H9 (cell line): Measurements from ENCODE around the gene USP36. TPM values are rescaled to one million over a fixed set of nuclear protein-coding genes. Genes with fewer than 3 reads are reported as not detected.
A peak's percentile ranks its signal among the peaks of the same experiment; 100 is the strongest.

Experiments
- DNase-seq: peaks from one replicate; pipeline ENCODE4 v3.0.0-alpha.2; 2017
- H2AFZ ChIP-seq: one replicate; pipeline ENCODE4 v1.6.1; 2013; ENCODE audit warnings: mild to moderate bottlenecking, low read length, control low read depth, moderate library complexity
- H2AK5ac ChIP-seq: 2 replicates; pipeline ENCODE4 v1.6.1; 2013; ENCODE audit warnings: low read length, control low read depth, mixed read lengths; ENCODE audit not compliant: insufficient read length
- H2BK120ac ChIP-seq: one replicate; pipeline ENCODE4 v1.6.1; 2013; ENCODE audit warnings: low read depth, mild to moderate bottlenecking, low read length, control low read depth, inconsistent platforms; ENCODE audit not compliant: poor library complexity, severe bottlenecking
- H2BK12ac ChIP-seq: 2 replicates; pipeline ENCODE4 v1.6.1; 2013; ENCODE audit warnings: low read length, control low read depth, mixed read lengths, low read depth; ENCODE audit not compliant: insufficient read length
- H2BK15ac ChIP-seq: 2 replicates; pipeline ENCODE4 v1.6.1; 2013; ENCODE audit warnings: low read depth, low read length, control low read depth
- H2BK20ac ChIP-seq: one replicate; pipeline ENCODE4 v1.6.1; 2013; ENCODE audit warnings: low read depth, mild to moderate bottlenecking, low read length, control low read depth, inconsistent platforms; ENCODE audit not compliant: poor library complexity, severe bottlenecking
- H2BK5ac ChIP-seq: 2 replicates; pipeline ENCODE4 v1.6.1; 2013; ENCODE audit warnings: low read length, control low read depth, mixed read lengths; ENCODE audit not compliant: insufficient read length
- H3K14ac ChIP-seq: 2 replicates; pipeline ENCODE4 v1.6.1; 2013; ENCODE audit warnings: low read length, control low read depth; ENCODE audit not compliant: insufficient read depth
- H3K18ac ChIP-seq: 2 replicates; pipeline ENCODE4 v1.6.1; 2013; ENCODE audit warnings: low read depth, mild to moderate bottlenecking, mixed read lengths, low read length, control low read depth; ENCODE audit not compliant: insufficient read length
- H3K23ac ChIP-seq: 2 replicates; pipeline ENCODE4 v1.6.1; 2013; ENCODE audit warnings: low read length, control low read depth, mixed read lengths, low read depth; ENCODE audit not compliant: insufficient read length
- H3K23me2 ChIP-seq: 2 replicates; pipeline ENCODE4 v1.6.1; 2013; ENCODE audit warnings: low read depth, mild to moderate bottlenecking, mixed read lengths, low read length, control low read depth; ENCODE audit not compliant: insufficient read length, poor library complexity, severe bottlenecking
- H3K27ac ChIP-seq: 2 replicates; pipeline ENCODE4 v1.5.1; 2013; ENCODE audit warnings: low read length, control low read depth, mixed read lengths, low read depth; ENCODE audit not compliant: insufficient read length
- H3K27me3 ChIP-seq: 2 replicates; pipeline ENCODE4 v1.6.1; 2013; ENCODE audit warnings: low read length, control low read depth, inconsistent platforms; ENCODE audit not compliant: insufficient read depth
- H3K4ac ChIP-seq: 2 replicates; pipeline ENCODE4 v1.6.1; 2013; ENCODE audit warnings: low read depth, mild to moderate bottlenecking, control low read depth, inconsistent platforms, low read length, moderate library complexity
- H3K4me1 ChIP-seq: 2 replicates; pipeline ENCODE4 v1.6.1; 2013; ENCODE audit warnings: low read length, control low read depth, inconsistent platforms; ENCODE audit not compliant: insufficient read depth
- H3K4me2 ChIP-seq: 2 replicates; pipeline ENCODE4 v1.6.1; 2013; ENCODE audit warnings: low read length, control low read depth, mixed read lengths; ENCODE audit not compliant: insufficient read length, insufficient read depth
- H3K56ac ChIP-seq: 2 replicates; pipeline ENCODE4 v1.6.1; 2013; ENCODE audit warnings: low read depth, mild to moderate bottlenecking, mixed read lengths, low read length, control low read depth; ENCODE audit not compliant: insufficient read length
- H3K79me1 ChIP-seq: 2 replicates; pipeline ENCODE4 v1.6.1; 2013; ENCODE audit warnings: low read depth, mild to moderate bottlenecking, moderate library complexity, low read length, control low read depth, inconsistent platforms; ENCODE audit not compliant: insufficient read depth, poor library complexity, severe bottlenecking
- H3K79me2 ChIP-seq: 2 replicates; pipeline ENCODE4 v1.6.1; 2013; ENCODE audit warnings: low read length, control low read depth, inconsistent platforms; ENCODE audit not compliant: insufficient read depth
- H3K9ac ChIP-seq: 2 replicates; pipeline ENCODE4 v1.6.1; 2013; ENCODE audit warnings: low read length, control low read depth, mixed read lengths; ENCODE audit not compliant: insufficient read length; ENCODE audit errors: extremely low read depth
- H3K9me3 ChIP-seq: one replicate; pipeline ENCODE4 v1.6.1; 2013; ENCODE audit warnings: low read depth, low read length, inconsistent platforms; ENCODE audit not compliant: control insufficient read depth
- H3T11ph ChIP-seq: one replicate; pipeline ENCODE4 v1.6.1; 2013; ENCODE audit warnings: mild to moderate bottlenecking, low read length, control low read depth, inconsistent platforms
- H4K20me1 ChIP-seq: one replicate; pipeline ENCODE4 v1.6.1; 2013; ENCODE audit not compliant: control insufficient read depth, insufficient read length, insufficient read depth
- H4K5ac ChIP-seq: 2 replicates; pipeline ENCODE4 v1.6.1; 2013; ENCODE audit warnings: low read depth, mild to moderate bottlenecking, mixed read lengths, low read length, control low read depth; ENCODE audit not compliant: insufficient read length
- H4K8ac ChIP-seq: replicated peaks from 2 replicates; pipeline ENCODE4 v1.6.1; 2013; ENCODE audit warnings: low read length, control low read depth, mixed read lengths, low read depth; ENCODE audit not compliant: insufficient read length
- H4K91ac ChIP-seq: 2 replicates; pipeline ENCODE4 v1.6.1; 2013; ENCODE audit warnings: low read depth, mild to moderate bottlenecking, moderate library complexity, mixed read lengths, low read length, control low read depth; ENCODE audit not compliant: insufficient read length
- H3K27ac Mint-ChIP-seq, 3 experiments: 2 replicates in 2 of 3; 3 replicates in 1 of 3; pipeline ENCODE4 v1.8.0; 2020 to 2021; ENCODE audit warnings: mixed read lengths in 3 of 3, mild to moderate bottlenecking in 1 of 3, moderate library complexity in 1 of 3
- H3K27me3 Mint-ChIP-seq: 2 replicates; pipeline ENCODE4 v1.8.0; 2021; ENCODE audit warnings: low read depth, mild to moderate bottlenecking, moderate library complexity, mixed read lengths
- H3K36me3 Mint-ChIP-seq, 3 experiments: 2 replicates in 2 of 3; 3 replicates in 1 of 3; pipeline ENCODE4 v1.8.0; 2020 to 2021; ENCODE audit warnings: low read depth in 3 of 3, mixed read lengths in 3 of 3; ENCODE audit not compliant: insufficient read depth in 1 of 3
- H3K4me1 Mint-ChIP-seq, 2 experiments: 2 replicates each; pipeline ENCODE4 v1.8.0; 2020; ENCODE audit warnings: mixed read lengths in 2 of 2
- H3K4me3 Mint-ChIP-seq, 2 experiments: 2 replicates in 1 of 2; 3 replicates in 1 of 2; pipeline ENCODE4 v1.8.0; 2020 to 2021; ENCODE audit warnings: mild to moderate bottlenecking in 2 of 2, mixed read lengths in 2 of 2, moderate library complexity in 1 of 2
- H3K9me3 Mint-ChIP-seq, 2 experiments: 2 replicates in 1 of 2; 3 replicates in 1 of 2; pipeline ENCODE4 v1.8.0; 2020; ENCODE audit warnings: mild to moderate bottlenecking in 2 of 2, mixed read lengths in 2 of 2, moderate library complexity in 1 of 2
- WGBS: extraction: QIAGEN DNeasy Blood & Tissue Kit; methylation state at CpG from one replicate; pipeline ENCODE4 v1.1.7; 2013; ENCODE audit warnings: missing lambda C conversion rate, low lambda C conversion rate, mixed read lengths; ENCODE audit not compliant: insufficient read length; ENCODE audit errors: extremely low coverage; 5-methylcytosine and 5-hydroxymethylcytosine counted together
- total RNA-seq: library from RNA; stranded (reverse); gene quantifications from 2 replicates; pipeline ENCODE4 v1.2.1, GENCODE V29; 2021
- TF ChIP-seq, protein P1 (sequence below): fragments of 200-600 bp; sonication (generic); conservative IDR thresholded peaks from 3 replicates; pipeline ENCODE4 v1.8.0; 2021; ENCODE audit warnings: antibody characterized with exemption, mild to moderate bottlenecking

The USP36 gene
- total RNA-seq, 1 experiment from 2014 or later = 106 TPM

DNA sequence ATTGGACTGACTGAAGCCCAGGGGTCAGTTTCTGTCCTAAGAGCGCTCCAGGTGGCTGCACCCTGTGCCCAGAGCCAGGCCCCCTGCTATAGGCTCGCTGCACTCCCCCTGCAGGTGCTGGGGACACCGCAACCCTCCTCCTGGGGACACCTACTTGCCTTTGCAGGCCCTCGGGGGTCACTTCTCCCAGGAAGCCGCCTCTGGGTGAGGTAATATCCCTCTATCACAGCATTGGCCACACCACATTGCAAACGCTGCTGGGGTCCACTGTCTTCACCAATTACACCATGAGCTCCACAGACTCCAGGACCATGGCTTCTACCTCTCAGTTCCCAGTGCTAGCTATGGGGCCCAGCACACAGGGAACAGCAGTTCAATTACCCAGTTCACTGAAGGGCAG is 14.9 kb downstream of the USP36 start:
- H3K27ac Mint-ChIP-seq = peak overlapping the region in 2 of 3 experiments; percentile 61 to 77; a peak in 3 of 7 replicates
- Histone ChIP-seq H3K9ac (no peak overlapping the region), H3K56ac (no peak overlapping the region), H2BK5ac (no peak overlapping the region), H4K20me1 (no peaks in the 10 kb centered on the region), H2AK5ac (no peak overlapping the region), H3K18ac (no peak overlapping the region), H3K79me1 (peaks cover 6% of the 10 kb centered on the region), H2BK12ac (no peak overlapping the region), H3K79me2 (peaks cover 3% of the 10 kb centered on the region; the same call in 1 of the 2 replicates), H2BK15ac (no peak overlapping the region), H3K4me2 (no peak overlapping the region), H3K23ac (no peak overlapping the region), H4K8ac (no peak overlapping the region), H2BK20ac (no peak overlapping the region), H3K27ac (no peak overlapping the region), H2BK120ac (no peak overlapping the region), H3K4ac (no peak overlapping the region), H4K5ac (no peak overlapping the region), H3K9me3 (no peaks in the 10 kb centered on the region), H3K23me2 (no peaks in the 10 kb centered on the region), H3T11ph (no peak overlapping the region), H4K91ac (no peak overlapping the region), H3K4me1 (no peaks in the 10 kb centered on the region), H3K27me3 (no peaks in the 10 kb centered on the region), H2AFZ (no peak overlapping the region), H3K14ac (no peak overlapping the region; the same call in 1 of the 2 replicates)
- TF ChIP-seq, protein P1, sequence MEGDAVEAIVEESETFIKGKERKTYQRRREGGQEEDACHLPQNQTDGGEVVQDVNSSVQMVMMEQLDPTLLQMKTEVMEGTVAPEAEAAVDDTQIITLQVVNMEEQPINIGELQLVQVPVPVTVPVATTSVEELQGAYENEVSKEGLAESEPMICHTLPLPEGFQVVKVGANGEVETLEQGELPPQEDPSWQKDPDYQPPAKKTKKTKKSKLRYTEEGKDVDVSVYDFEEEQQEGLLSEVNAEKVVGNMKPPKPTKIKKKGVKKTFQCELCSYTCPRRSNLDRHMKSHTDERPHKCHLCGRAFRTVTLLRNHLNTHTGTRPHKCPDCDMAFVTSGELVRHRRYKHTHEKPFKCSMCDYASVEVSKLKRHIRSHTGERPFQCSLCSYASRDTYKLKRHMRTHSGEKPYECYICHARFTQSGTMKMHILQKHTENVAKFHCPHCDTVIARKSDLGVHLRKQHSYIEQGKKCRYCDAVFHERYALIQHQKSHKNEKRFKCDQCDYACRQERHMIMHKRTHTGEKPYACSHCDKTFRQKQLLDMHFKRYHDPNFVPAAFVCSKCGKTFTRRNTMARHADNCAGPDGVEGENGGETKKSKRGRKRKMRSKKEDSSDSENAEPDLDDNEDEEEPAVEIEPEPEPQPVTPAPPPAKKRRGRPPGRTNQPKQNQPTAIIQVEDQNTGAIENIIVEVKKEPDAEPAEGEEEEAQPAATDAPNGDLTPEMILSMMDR = no peak
- H3K9me3 Mint-ChIP-seq = no peaks in the 10 kb centered on the region
- DNase-seq = no peak
- H3K4me3 Mint-ChIP-seq = no peak overlapping the region
- no peaks in the 10 kb centered on the region for H3K4me1 Mint-ChIP-seq
- no CpG with 5 or more reads among the region's 6 CpGs for WGBS
- H3K27me3 Mint-ChIP-seq = no peaks in the 10 kb centered on the region
- peaks cover 66 to 94% (median 91%) of the 10 kb centered on the region in 3 experiments for H3K36me3 Mint-ChIP-seq
